Neural cell (in vitro differentiated cells): Measurements from ENCODE around the gene ITGB6. TPM values are rescaled to one million over a fixed set of nuclear protein-coding genes. Genes with fewer than 3 reads are reported as not detected.
"Not testable (repeated sequence)": the region's sequence is repeated elsewhere in the genome, so short reads cannot be mapped to it uniquely, and the experiment has no call there.

Experiments used
- H2AFZ ChIP-seq: fragments of 200-600, 300-800 bp; sonication (generic), shearing (Covaris generic); 2 replicates; pipeline ENCODE4 v1.6.0; 2014; ENCODE audit warnings: low read depth, mild to moderate bottlenecking, antibody characterized with exemption, low read length, moderate library complexity
- H3F3A ChIP-seq: fragments of 200-600 bp; shearing (Covaris generic); 2 replicates; pipeline ENCODE4 v1.6.1; 2016; ENCODE audit warnings: mild to moderate bottlenecking, moderate library complexity, mixed read lengths, antibody characterized with exemption, low read length; ENCODE audit not compliant: insufficient read depth, poor library complexity, severe bottlenecking
- H3K27ac ChIP-seq: fragments of 200-600, 300-800 bp; sonication (generic), shearing (Covaris generic); 2 replicates; pipeline ENCODE4 v1.5.1; 2014; ENCODE audit warnings: mild to moderate bottlenecking, low read length, moderate library complexity
- H3K27me3 ChIP-seq: fragments of 300-800, 200-600 bp; sonication (generic), shearing (Covaris generic); 2 replicates; pipeline ENCODE4 v1.6.0; 2014; ENCODE audit warnings: mild to moderate bottlenecking, low read depth, low read length, moderate library complexity; ENCODE audit not compliant: insufficient read depth
- H3K36me3 ChIP-seq: fragments of 300-800, 200-600 bp; sonication (generic), shearing (Covaris generic); 2 replicates; pipeline ENCODE4 v1.5.1; 2014; ENCODE audit warnings: mild to moderate bottlenecking, antibody characterized with exemption, low read length, moderate library complexity; ENCODE audit not compliant: insufficient read depth
- H3K4me2 ChIP-seq: fragments of 300-800, 200-600 bp; sonication (generic), shearing (Covaris generic); 2 replicates; pipeline ENCODE4 v1.6.0; 2014; ENCODE audit warnings: mild to moderate bottlenecking, low read length
- H3K4me3 ChIP-seq: fragments of 300-800, 200-600 bp; sonication (generic), shearing (Covaris generic); 2 replicates; pipeline ENCODE4 v1.5.1; 2014; ENCODE audit warnings: mild to moderate bottlenecking, low read length, moderate library complexity
- H3K79me2 ChIP-seq: fragments of 200-600 bp; shearing (Covaris generic); replicated peaks from 2 replicates; pipeline ENCODE4 v1.6.0; 2014; ENCODE audit warnings: mild to moderate bottlenecking, low read length, moderate library complexity; ENCODE audit not compliant: insufficient read depth
- H3K9ac ChIP-seq: fragments of 300-800, 200-600 bp; sonication (generic), shearing (Covaris generic); 2 replicates; pipeline ENCODE4 v1.6.1; 2016; ENCODE audit warnings: mild to moderate bottlenecking, low read length, mixed read lengths
- H3K9me2 ChIP-seq: fragments of 200-600 bp; shearing (Covaris generic); 2 replicates; pipeline ENCODE4 v1.6.1; 2016; ENCODE audit warnings: mild to moderate bottlenecking, low read length, mixed read lengths; ENCODE audit not compliant: insufficient read depth
- H3K9me3 ChIP-seq: fragments of 200-600, 300-800 bp; sonication (generic), shearing (Covaris generic); 2 replicates; pipeline ENCODE4 v1.6.1; 2016; ENCODE audit warnings: mild to moderate bottlenecking, mixed run types, low read length, moderate library complexity, mixed read lengths
- H4K20me1 ChIP-seq: fragments of 200-600 bp; shearing (Covaris generic); 2 replicates; pipeline ENCODE4 v1.6.1; 2016; ENCODE audit warnings: mild to moderate bottlenecking, mixed run types; ENCODE audit not compliant: insufficient read depth
- CTCF ChIP-seq: fragments of 450-650 bp; IDR thresholded peaks from 2 replicates; pipeline ENCODE4 v1.5.1; 2014; ENCODE audit warnings: antibody characterized with exemption, mild to moderate bottlenecking, moderate library complexity; ENCODE audit not compliant: poor library complexity, severe bottlenecking
- EP300 ChIP-seq: fragments of 450-650 bp; conservative IDR thresholded peaks from 2 replicates; pipeline ENCODE4 v1.6.1; 2014; ENCODE audit warnings: antibody characterized with exemption, mild to moderate bottlenecking, moderate library complexity; ENCODE audit not compliant: poor library complexity, severe bottlenecking
- EZH2 ChIP-seq: fragments of 200-600, 300-800 bp; shearing (Covaris generic), sonication (generic); IDR thresholded peaks from 2 replicates; pipeline ENCODE4 v1.6.1; 2014; ENCODE audit warnings: antibody characterized with exemption, low read length, borderline replicate concordance, mild to moderate bottlenecking; ENCODE audit not compliant: insufficient read depth, poor library complexity, severe bottlenecking
- MXI1 ChIP-seq: fragments of 450-650 bp; conservative IDR thresholded peaks from 2 replicates; pipeline ENCODE4 v1.6.1; 2014; ENCODE audit warnings: antibody characterized with exemption, mild to moderate bottlenecking; ENCODE audit not compliant: poor library complexity, severe bottlenecking
- POLR2AphosphoS5 ChIP-seq: IDR thresholded peaks from 2 replicates; pipeline ENCODE4 v1.6.1; 2012
- RAD21 ChIP-seq: fragments of 450-650 bp; conservative IDR thresholded peaks from 2 replicates; pipeline ENCODE4 v1.6.1; 2014; ENCODE audit warnings: antibody characterized with exemption, mild to moderate bottlenecking, moderate library complexity
- REST ChIP-seq: IDR thresholded peaks from 2 replicates; pipeline ENCODE4 v1.6.1; 2012; ENCODE audit warnings: borderline replicate concordance
- SMC3 ChIP-seq: fragments of 450-650 bp; conservative IDR thresholded peaks from 2 replicates; pipeline ENCODE4 v1.6.1; 2014; ENCODE audit warnings: antibody characterized with exemption, mild to moderate bottlenecking, moderate library complexity; ENCODE audit not compliant: poor library complexity
- TAF1 ChIP-seq: IDR thresholded peaks from 2 replicates; pipeline ENCODE4 v1.6.1; 2012; ENCODE audit warnings: low read depth
- polyA plus RNA-seq: library from polyadenylated mRNA; depleted of rRNA; stranded (reverse); fragments of >200 nt; gene quantifications from 2 replicates; pipeline ENCODE4 v1.2.3, GENCODE V29; 2014

Gene ITGB6
- polyA plus RNA-seq, 1 donor from 2014 or later, result 8.3 TPM

DNA sequence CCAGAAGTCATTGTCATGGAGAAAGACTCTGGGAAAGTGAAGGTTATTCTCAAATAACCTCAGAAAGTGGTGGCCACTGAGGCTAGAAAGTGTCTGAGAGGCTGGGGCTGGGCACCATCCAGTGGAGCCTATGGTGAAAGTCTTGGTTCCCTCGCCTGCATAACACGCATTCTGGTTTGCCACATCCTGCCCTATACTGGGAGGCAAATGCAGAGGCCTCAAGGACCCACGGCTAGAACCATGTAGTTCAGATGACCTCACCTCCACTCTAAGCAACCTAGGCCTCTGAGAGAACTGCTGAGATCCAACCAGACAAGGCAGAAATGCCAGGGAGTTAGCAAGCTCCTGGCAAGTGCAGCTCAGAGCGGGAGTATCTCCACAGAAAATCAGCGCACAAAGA lies 5.1 kb downstream of the ITGB6 start:
- TF ChIP-seq POLR2AphosphoS5 (no peak), CTCF (no peak), TAF1 (no peak), EZH2 (no peak), RAD21 (no peak), REST (no peak), SMC3 (no peak), EP300 (no peak), MXI1 (no peak)
- Histone ChIP-seq H2AFZ (no peak overlapping the region), H4K20me1 (no peaks in the 10 kb centered on the region), H3K9ac (no peak overlapping the region), H3K79me2 (no peaks in the 10 kb centered on the region), H3K9me2 (no peaks in the 10 kb centered on the region), H3K27me3 (no peaks in the 10 kb centered on the region), H3K4me2 (no peak overlapping the region), H3K4me3 (no peak overlapping the region), H3F3A (no peaks in the 10 kb centered on the region), H3K27ac (no peak overlapping the region), H3K9me3 (no peaks in the 10 kb centered on the region), H3K36me3 (no peaks in the 10 kb centered on the region)

DNA sequence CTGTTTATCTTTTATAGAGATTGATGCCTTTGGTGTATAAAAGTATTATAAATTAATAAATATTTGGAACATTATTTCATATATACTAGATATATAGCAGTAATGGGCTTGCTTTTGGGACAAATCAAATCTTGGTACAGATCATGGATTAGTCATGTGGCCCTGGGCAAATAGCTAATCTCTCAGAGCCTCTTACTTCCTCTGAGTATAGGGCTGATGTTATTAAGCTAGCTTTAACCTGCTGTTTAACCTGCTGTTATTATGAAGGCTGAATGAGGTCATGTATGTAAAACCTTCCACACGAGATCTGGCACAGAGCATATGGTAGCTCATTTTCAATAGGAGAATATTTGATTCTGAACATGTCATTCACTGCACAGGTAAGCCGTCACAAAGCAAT lies 5.7 kb downstream of the ITGB6 start:
- H4K20me1 ChIP-seq, result no peaks in the 10 kb centered on the region
- no peaks in the 10 kb centered on the region for H3K27me3 ChIP-seq
- no peaks in the 10 kb centered on the region for H3K79me2 ChIP-seq
- no peak overlapping the region for H3K4me2 ChIP-seq
- no peaks in the 10 kb centered on the region for H3K9me3 ChIP-seq
- no peak for TF ChIP-seq EZH2
- no peak for TF ChIP-seq RAD21
- no peak for TF ChIP-seq POLR2AphosphoS5
- TF ChIP-seq EP300, result no peak
- TF ChIP-seq REST, result no peak
- no peak for TF ChIP-seq CTCF
- no peak for TF ChIP-seq MXI1
- TF ChIP-seq TAF1, result no peak
- TF ChIP-seq SMC3, result no peak
- no peak overlapping the region for H3K9ac ChIP-seq
- H3F3A ChIP-seq, result no peaks in the 10 kb centered on the region
- H3K36me3 ChIP-seq, result no peaks in the 10 kb centered on the region
- H2AFZ ChIP-seq, result no peak overlapping the region
- H3K4me3 ChIP-seq, result no peak overlapping the region
- H3K27ac ChIP-seq, result no peak overlapping the region
- H3K9me2 ChIP-seq, result no peaks in the 10 kb centered on the region

GRCh38 chr2:160181146-160181836 lies 18.8 kb downstream of the ITGB6 start:
- not testable (repeated sequence) for H2AFZ ChIP-seq, H3K4me3 ChIP-seq, H3F3A ChIP-seq, H4K20me1 ChIP-seq, H3K9me2 ChIP-seq, H3K36me3 ChIP-seq, H3K27me3 ChIP-seq, H3K27ac ChIP-seq, H3K79me2 ChIP-seq, H3K9ac ChIP-seq, H3K4me2 ChIP-seq, H3K9me3 ChIP-seq
